ENCODE measurements around the gene HOXA9.

- TF ChIP-seq CTCF (IDR thresholded peaks at IDR 0.05): no peak
- no peak for TF ChIP-seq POLR2A (IDR thresholded peaks at IDR 0.05)
Measured at GRCh38 chr7:27164367-27165088, 809 bp downstream of the HOXA9 start.

All from stomach (tissue), 4 donors.